Bladder microvascular endothelial cell (primary cell): ENCODE data around the gene HOXD1. TPM values are rescaled to one million over a fixed set of nuclear protein-coding genes. Genes with fewer than 3 reads are reported as not detected.

Source experiments
- total RNA-seq: library from RNA; depleted of rRNA; stranded (reverse); fragments of >200 nt; gene quantifications from 2 replicates; pipeline ENCODE4 v1.2.3, GENCODE V29; 2014

Gene HOXD1
- total RNA-seq: 8.1 and 8.9 TPM in 2 replicates

GRCh38 chr2:176187899-176188773 is at the start of gene HOXD1:
HOXD1 (plus strand) TSS chr2:176188668; CDS start chr2:176188802, 134 bp downstream.

GRCh38 chr2:176151442-176152287 is 36.8 kb upstream of the HOXD1 start, which contains the start of gene HOXD4:
HOXD4 (plus strand) TSS chr2:176151550; CDS start chr2:176151634, 84 bp downstream.

GRCh38 chr2:176156807-176157498 is 31.5 kb upstream of the HOXD1 start, which contains the start of gene HOXD3:
HOXD3 (plus strand) TSS chr2:176157307; CDS start chr2:176169115, 11,808 bp downstream.

Other genes starting within 250 kb of the HOXD1 start
- gene LNPK, start 186.4 kb upstream of the HOXD1 start, total RNA-seq: 3.9 and 10.6 TPM in 2 replicates
- not detected in 2 replicates for gene EVX2, start 104.7 kb upstream of the HOXD1 start, total RNA-seq
- gene HOXD13, start 95.9 kb upstream of the HOXD1 start, total RNA-seq: not detected in 2 replicates
- not detected in 2 replicates for gene HOXD12, start 88.9 kb upstream of the HOXD1 start, total RNA-seq
- gene HOXD11, start 81.4 kb upstream of the HOXD1 start, total RNA-seq: not detected in 2 replicates
- 0.49 and 3.3 TPM in 2 replicates for gene HOXD10, start 71.9 kb upstream of the HOXD1 start, total RNA-seq
- 6.8 and 10.7 TPM in 2 replicates for gene HOXD9, start 65.9 kb upstream of the HOXD1 start, total RNA-seq
- gene HOXD8, start 59.0 kb upstream of the HOXD1 start, total RNA-seq: 12.6 and 13.1 TPM in 2 replicates
- 2.1 and 8.0 TPM in 2 replicates for gene HOXD4, start 37.1 kb upstream of the HOXD1 start, total RNA-seq
- gene HOXD3, start 31.4 kb upstream of the HOXD1 start, total RNA-seq: 7.6 and 16.0 TPM in 2 replicates
- 14.6 and 25.1 TPM in 2 replicates for gene MTX2, start 80.8 kb downstream of the HOXD1 start, total RNA-seq